NB4 (cell line): ENCODE data around the gene FNIP1.
A peak's percentile ranks its signal among the peaks of the same experiment; 100 is the strongest.

ENCODE experiments used
- DNase-seq: peaks from one replicate; pipeline ENCODE4 v3.0.0; 2010; ENCODE audit warnings: low read depth
- H3K4me3 ChIP-seq: one replicate; pipeline ENCODE4 v1.5.1; 2011; ENCODE audit warnings: mild to moderate bottlenecking, low read depth, low read length, moderate library complexity
- CTCF ChIP-seq: IDR thresholded peaks from one replicate; pipeline ENCODE4 v1.5.1; 2012; ENCODE audit warnings: low read depth, low read length
- MAX ChIP-seq: IDR thresholded peaks from 2 replicates; pipeline ENCODE4 v1.6.1; 2011; ENCODE audit warnings: low read depth, low read length
- MYC ChIP-seq: IDR thresholded peaks from 2 replicates; pipeline ENCODE4 v1.6.1; 2011; ENCODE audit warnings: low read depth, low read length
- POLR2A ChIP-seq: IDR thresholded peaks from 2 replicates; pipeline ENCODE4 v1.6.1; 2011; ENCODE audit warnings: mild to moderate bottlenecking; ENCODE audit not compliant: insufficient read length; ENCODE audit errors: extremely low read depth

Gene FNIP1

DNA sequence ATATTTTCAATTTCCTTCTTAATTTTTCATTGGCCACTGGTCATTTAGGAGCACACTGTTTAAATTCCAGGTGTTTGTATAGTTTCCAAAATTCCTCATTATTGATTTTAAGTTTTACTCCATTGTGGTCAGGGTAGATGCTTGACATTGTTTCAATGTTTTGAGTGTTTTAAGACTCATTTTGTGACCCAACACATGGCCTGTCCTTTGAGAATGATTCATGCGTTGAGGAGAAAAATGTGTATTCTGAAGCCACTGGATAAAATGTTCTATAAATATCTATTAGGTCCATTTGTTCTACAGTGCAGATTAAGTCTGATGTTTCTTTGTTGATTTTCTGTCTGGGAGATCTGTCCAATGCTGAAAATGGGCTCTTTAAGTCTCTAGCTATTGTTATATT lies 24.4 kb upstream of the FNIP1 start:
- TF ChIP-seq CTCF: no peak
- TF ChIP-seq MYC: no peak
- TF ChIP-seq POLR2A: no peak
- no peak for TF ChIP-seq MAX
- H3K4me3 ChIP-seq: no peak overlapping the region
- DNase-seq: no peak

DNA sequence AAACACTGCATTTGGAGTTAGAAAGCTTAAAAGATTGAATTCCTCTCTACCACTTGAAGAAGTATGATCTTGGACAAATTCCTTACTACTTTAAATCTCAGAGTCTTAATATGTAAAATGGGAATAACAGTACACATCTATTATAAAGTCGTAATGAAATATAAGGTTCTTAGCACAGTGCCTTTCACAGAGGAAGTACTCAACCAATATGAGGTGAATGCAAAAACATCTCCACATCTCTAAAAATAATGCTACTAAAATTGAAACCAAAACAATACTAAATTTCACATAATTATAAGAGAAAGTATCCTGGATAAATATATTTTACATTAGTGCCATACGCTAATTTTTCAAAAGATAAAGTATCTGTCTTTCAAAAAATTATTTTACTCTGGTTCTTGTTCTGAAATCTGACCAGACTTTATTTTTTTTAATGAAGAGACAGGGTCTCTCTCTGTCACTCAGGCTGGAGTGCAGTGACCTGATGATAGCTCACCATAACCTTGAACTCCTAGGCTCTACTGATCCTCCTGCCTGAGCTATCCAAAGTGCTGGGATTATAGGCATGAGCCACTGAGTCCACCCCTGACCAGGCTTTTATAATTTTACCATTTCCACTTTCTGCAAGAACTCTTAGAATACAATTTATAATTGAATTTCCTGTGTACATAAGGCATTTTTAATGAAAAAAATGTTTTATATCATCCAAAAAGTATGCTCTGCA lies 21.3 kb upstream of the FNIP1 start:
- H3K4me3 ChIP-seq: no peak overlapping the region
- no peak for DNase-seq
- TF ChIP-seq CTCF (no peak), POLR2A (no peak), MYC (no peak), MAX (no peak)

- no peak overlapping the region for H3K4me3 ChIP-seq
- DNase-seq: no peak
- no peak for TF ChIP-seq MAX
- TF ChIP-seq POLR2A: no peak
- no peak for TF ChIP-seq CTCF
- TF ChIP-seq MYC: no peak
These were observed 18.2 kb upstream of the FNIP1 start for GRCh38 chr5:131814990-131815389.

GRCh38 chr5:131812371-131813160 lies 15.7 kb upstream of the FNIP1 start:
- DNase-seq: no peak
- no peak overlapping the region for H3K4me3 ChIP-seq
- no peak for TF ChIP-seq POLR2A
- no peak for TF ChIP-seq MAX
- no peak for TF ChIP-seq CTCF
- TF ChIP-seq MYC: no peak

GRCh38 chr5:131810510-131811249 lies 13.9 kb upstream of the FNIP1 start:
- no peak overlapping the region for H3K4me3 ChIP-seq
- peak; percentile 40 for TF ChIP-seq CTCF
- no peak for TF ChIP-seq POLR2A
- no peak for TF ChIP-seq MAX
- peak; percentile 63 for DNase-seq
